ENCODE measurements around the gene GAGE12C.
"Not testable (repeated sequence)": the region's sequence is repeated elsewhere in the genome, so short reads cannot be mapped to it uniquely, and the experiment has no call there.

GAGE12C gene

GRCh38 chrX:49531877-49532276 is at the start of gene GAGE12C:
Gene GAGE12C (plus strand): TSS chrX:49532177. CDS start chrX:49533332, 1,155 bp downstream.
- in situ Hi-C loops (cut with HindIII; ENCODE audit: low sequenced_read_pairs); DNase-seq (ENCODE audit: low read depth, low spot score); H3K4me3 ChIP-seq (ENCODE audit: low read depth, low read length): not testable (repeated sequence)

- DNase-seq (ENCODE audit: low read depth, low spot score); in situ Hi-C loops (cut with HindIII; ENCODE audit: low sequenced_read_pairs); H3K4me3 ChIP-seq (ENCODE audit: low read depth, low read length): not testable (repeated sequence)
Measured at GRCh38 chrX:49541433-49541832, 9.5 kb downstream of the GAGE12C start, which contains the start of gene GAGE12D. Gene GAGE12D (plus strand): TSS chrX:49541733. CDS start chrX:49542888, 1,155 bp downstream.

GRCh38 chrX:49550989-49551388 is 19.0 kb downstream of the GAGE12C start, which contains the start of gene GAGE12E:
Gene GAGE12E (plus strand): TSS chrX:49551289. CDS start chrX:49552444, 1,155 bp downstream.
- DNase-seq (ENCODE audit: low read depth, low spot score); in situ Hi-C loops (cut with HindIII; ENCODE audit: low sequenced_read_pairs); H3K4me3 ChIP-seq (ENCODE audit: low read depth, low read length): not testable (repeated sequence)

- DNase-seq (ENCODE audit: low read depth, low spot score); H3K4me3 ChIP-seq (ENCODE audit: low read depth, low read length); in situ Hi-C loops (cut with HindIII; ENCODE audit: low sequenced_read_pairs): not testable (repeated sequence)
Measured at GRCh38 chrX:49560542-49560941, 28.6 kb downstream of the GAGE12C start, which contains the start of gene GAGE12F. Gene GAGE12F (plus strand): TSS chrX:49560842. CDS start chrX:49561997, 1,155 bp downstream.

- H3K4me3 ChIP-seq (ENCODE audit: low read depth, low read length); in situ Hi-C loops (cut with HindIII; ENCODE audit: low sequenced_read_pairs); DNase-seq (ENCODE audit: low read depth, low spot score): not testable (repeated sequence)
Measured at GRCh38 chrX:49568728-49569127, 36.8 kb downstream of the GAGE12C start.

GRCh38 chrX:49569152-49569551 is 37.2 kb downstream of the GAGE12C start:
- in situ Hi-C loops (cut with HindIII; ENCODE audit: low sequenced_read_pairs); DNase-seq (ENCODE audit: low read depth, low spot score); H3K4me3 ChIP-seq (ENCODE audit: low read depth, low read length): not testable (repeated sequence)

- DNase-seq (ENCODE audit: low read depth, low spot score); in situ Hi-C loops (cut with HindIII; ENCODE audit: low sequenced_read_pairs); H3K4me3 ChIP-seq (ENCODE audit: low read depth, low read length): not testable (repeated sequence)
Measured at GRCh38 chrX:49570100-49570499, 38.1 kb downstream of the GAGE12C start, which contains the start of gene GAGE12G. Gene GAGE12G (plus strand): TSS chrX:49570400. CDS start chrX:49571555, 1,155 bp downstream.

- H3K4me3 ChIP-seq (ENCODE audit: low read depth, low read length); DNase-seq (ENCODE audit: low read depth, low spot score); in situ Hi-C loops (cut with HindIII; ENCODE audit: low sequenced_read_pairs): not testable (repeated sequence)
Measured at GRCh38 chrX:49579649-49580048, 47.7 kb downstream of the GAGE12C start, which contains the start of gene GAGE12H. Gene GAGE12H (plus strand): TSS chrX:49579949. CDS start chrX:49581104, 1,155 bp downstream.

All from astrocyte of the spinal cord (primary cell).